GM12875 (cell line): ENCODE measurements around the gene FPR1.

Experiments
- H3K4me3 ChIP-seq: one replicate; pipeline ENCODE4 v1.5.1; 2011; ENCODE audit warnings: low read depth, low read length, control low read depth
- TF ChIP-seq, protein P1 (sequence below): IDR thresholded peaks from 2 replicates; pipeline ENCODE4 v1.5.1; 2011; ENCODE audit warnings: low read depth, mild to moderate bottlenecking, control low read depth, inconsistent platforms, low read length, moderate library complexity, borderline replicate concordance; ENCODE audit not compliant: insufficient read depth

FPR1 gene

GRCh38 chr19:51726049-51726448 is 25.6 kb downstream of the FPR1 start:
- TF ChIP-seq, protein P1, sequence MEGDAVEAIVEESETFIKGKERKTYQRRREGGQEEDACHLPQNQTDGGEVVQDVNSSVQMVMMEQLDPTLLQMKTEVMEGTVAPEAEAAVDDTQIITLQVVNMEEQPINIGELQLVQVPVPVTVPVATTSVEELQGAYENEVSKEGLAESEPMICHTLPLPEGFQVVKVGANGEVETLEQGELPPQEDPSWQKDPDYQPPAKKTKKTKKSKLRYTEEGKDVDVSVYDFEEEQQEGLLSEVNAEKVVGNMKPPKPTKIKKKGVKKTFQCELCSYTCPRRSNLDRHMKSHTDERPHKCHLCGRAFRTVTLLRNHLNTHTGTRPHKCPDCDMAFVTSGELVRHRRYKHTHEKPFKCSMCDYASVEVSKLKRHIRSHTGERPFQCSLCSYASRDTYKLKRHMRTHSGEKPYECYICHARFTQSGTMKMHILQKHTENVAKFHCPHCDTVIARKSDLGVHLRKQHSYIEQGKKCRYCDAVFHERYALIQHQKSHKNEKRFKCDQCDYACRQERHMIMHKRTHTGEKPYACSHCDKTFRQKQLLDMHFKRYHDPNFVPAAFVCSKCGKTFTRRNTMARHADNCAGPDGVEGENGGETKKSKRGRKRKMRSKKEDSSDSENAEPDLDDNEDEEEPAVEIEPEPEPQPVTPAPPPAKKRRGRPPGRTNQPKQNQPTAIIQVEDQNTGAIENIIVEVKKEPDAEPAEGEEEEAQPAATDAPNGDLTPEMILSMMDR = no peak

DNA sequence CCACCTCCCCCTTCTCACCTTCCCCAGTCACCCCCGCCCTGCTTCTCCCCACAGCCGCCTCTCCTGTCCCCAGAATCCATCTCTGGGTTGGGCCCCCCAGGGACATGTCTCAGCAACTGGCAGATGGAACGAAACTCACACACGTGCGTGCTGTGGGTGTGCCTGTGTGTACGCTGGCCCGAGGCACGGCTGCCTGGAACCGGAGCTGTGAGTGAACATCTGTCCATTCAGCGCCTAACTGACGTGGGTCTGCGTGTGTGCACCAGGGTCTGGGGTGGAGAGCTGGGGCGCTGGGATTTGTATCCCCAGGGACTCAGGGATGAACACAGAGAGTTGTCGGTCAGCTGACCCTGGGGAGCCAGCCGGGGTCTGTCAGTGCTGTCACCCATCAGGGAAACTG is 27.1 kb downstream of the FPR1 start:
- no peak overlapping the region for H3K4me3 ChIP-seq
- TF ChIP-seq, protein P1 = no peak

More at GRCh38 chr19:51726049-51726448, 25.6 kb downstream of the FPR1 start:
- no peak overlapping the region for H3K4me3 ChIP-seq

GRCh38 chr19:51722492-51722891 is 29.2 kb downstream of the FPR1 start:
- TF ChIP-seq, protein P1 = no peak
- no peak overlapping the region for H3K4me3 ChIP-seq

GRCh38 chr19:51721905-51722304 is 29.8 kb downstream of the FPR1 start:
- H3K4me3 ChIP-seq = no peak overlapping the region
- TF ChIP-seq, protein P1 = no peak

- no peak overlapping the region for H3K4me3 ChIP-seq
- TF ChIP-seq, protein P1 = no peak
Observed at GRCh38 chr19:51719251-51719988, 32.3 kb downstream of the FPR1 start.

GRCh38 chr19:51716925-51717324 is 34.8 kb downstream of the FPR1 start:
- TF ChIP-seq, protein P1 = no peak

DNA sequence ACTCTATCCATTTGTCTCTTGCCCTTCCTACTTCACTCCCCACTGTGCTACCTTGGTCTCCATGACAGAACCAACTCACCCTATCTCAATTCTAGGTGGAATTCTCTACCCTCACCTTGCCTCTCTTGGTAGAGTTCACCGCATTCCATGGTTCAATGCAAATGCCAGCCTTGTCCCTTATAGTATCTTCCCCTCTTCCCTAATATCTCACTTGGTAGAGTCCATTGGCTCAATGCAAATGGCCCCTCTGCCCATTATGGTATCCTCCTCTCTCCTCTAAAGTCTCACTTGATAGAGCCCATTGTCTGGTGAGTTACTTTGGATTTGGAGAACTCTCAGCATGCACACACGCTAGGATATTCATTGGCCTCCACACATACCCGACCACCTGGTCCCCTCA is 35.8 kb downstream of the FPR1 start:
- H3K4me3 ChIP-seq = no peak overlapping the region
- TF ChIP-seq, protein P1 = no peak

More at GRCh38 chr19:51716925-51717324, 34.8 kb downstream of the FPR1 start:
- no peak overlapping the region for H3K4me3 ChIP-seq
